ENCODE results near the gene AP5S1.

DNA sequence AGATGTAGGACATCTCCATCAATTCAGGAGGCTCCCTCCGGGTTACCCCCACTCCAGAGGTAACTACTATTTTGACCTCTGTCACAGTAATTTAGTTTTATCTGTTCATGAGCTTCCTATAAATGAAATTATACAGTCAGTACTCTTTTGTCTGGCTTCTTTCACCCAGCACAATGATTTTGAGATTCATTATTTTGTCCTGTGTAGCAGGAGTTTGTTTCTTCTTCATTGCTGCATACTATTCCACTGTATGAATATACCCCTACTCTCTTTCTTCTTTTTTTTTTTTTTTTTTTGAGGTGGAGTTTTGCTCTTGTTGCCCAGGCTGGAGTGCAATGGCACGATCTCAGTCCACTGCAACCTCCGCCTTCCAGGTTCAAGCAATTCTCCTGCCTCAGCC lies 11.8 kb upstream of the AP5S1 start:
- no peak for TF ChIP-seq ISL1 (CRISPR knock-in tag; IDR thresholded peaks at IDR 0.05)
- TF ChIP-seq CSDC2 (CRISPR knock-in tag; IDR thresholded peaks at IDR 0.05), result no peak
- TF ChIP-seq, protein P1, sequence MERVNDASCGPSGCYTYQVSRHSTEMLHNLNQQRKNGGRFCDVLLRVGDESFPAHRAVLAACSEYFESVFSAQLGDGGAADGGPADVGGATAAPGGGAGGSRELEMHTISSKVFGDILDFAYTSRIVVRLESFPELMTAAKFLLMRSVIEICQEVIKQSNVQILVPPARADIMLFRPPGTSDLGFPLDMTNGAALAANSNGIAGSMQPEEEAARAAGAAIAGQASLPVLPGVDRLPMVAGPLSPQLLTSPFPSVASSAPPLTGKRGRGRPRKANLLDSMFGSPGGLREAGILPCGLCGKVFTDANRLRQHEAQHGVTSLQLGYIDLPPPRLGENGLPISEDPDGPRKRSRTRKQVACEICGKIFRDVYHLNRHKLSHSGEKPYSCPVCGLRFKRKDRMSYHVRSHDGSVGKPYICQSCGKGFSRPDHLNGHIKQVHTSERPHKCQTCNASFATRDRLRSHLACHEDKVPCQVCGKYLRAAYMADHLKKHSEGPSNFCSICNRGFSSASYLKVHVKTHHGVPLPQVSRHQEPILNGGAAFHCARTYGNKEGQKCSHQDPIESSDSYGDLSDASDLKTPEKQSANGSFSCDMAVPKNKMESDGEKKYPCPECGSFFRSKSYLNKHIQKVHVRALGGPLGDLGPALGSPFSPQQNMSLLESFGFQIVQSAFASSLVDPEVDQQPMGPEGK (CRISPR knock-in tag; IDR thresholded peaks at IDR 0.05; ENCODE audit: borderline replicate concordance), result no peak
- no peak for TF ChIP-seq ZNF565 (CRISPR knock-in tag; conservative IDR thresholded peaks at IDR 0.05; ENCODE audit: low read depth)
- no peak for TF ChIP-seq ZC3H10 (CRISPR knock-in tag; IDR thresholded peaks at IDR 0.05)
- TF ChIP-seq GLIS3 (CRISPR knock-in tag; IDR thresholded peaks at IDR 0.05), result no peak
